Ovary (tissue), 3 donors: ENCODE measurements around the gene HCN4.

ENCODE experiments used
- CTCF ChIP-seq, 3 donors: fragments of 450-650 bp in 2 of 3; fragments of 200-600 bp in 1 of 3; IDR thresholded peaks; one replicate each; pipeline versions ENCODE4 v1.5.1 to v1.8.0; 2016 to 2022; ENCODE audit warnings: antibody characterized with exemption in 3 of 3, mild to moderate bottlenecking in 1 of 3
- EP300 ChIP-seq: sonication (generic); formaldehyde crosslinking; IDR thresholded peaks from one replicate; pipeline ENCODE4 v1.6.1; 2017; ENCODE audit warnings: antibody characterized with exemption
- POLR2A ChIP-seq: fragments of 450-650 bp; IDR thresholded peaks from one replicate; pipeline ENCODE4 v1.6.1; 2017; ENCODE audit warnings: antibody characterized with exemption, mild to moderate bottlenecking, moderate library complexity
- donor health status: DM: no; HTN: no; CAD: no.

GRCh38 chr15:73346735-73347312 lies 21.9 kb downstream of the HCN4 start:
- TF ChIP-seq CTCF (IDR thresholded peaks at IDR 0.05) (no peak), POLR2A (no peak), EP300 (no peak)
